HT1080 (cell line): ENCODE data around the gene MAML3. TPM values are rescaled to one million over a fixed set of nuclear protein-coding genes. Genes with fewer than 3 reads are reported as not detected.

ENCODE experiments used
- DNase-seq: peaks from one replicate; pipeline ENCODE4 v3.0.0-alpha.2; 2015; ENCODE audit warnings: low read depth
- total RNA-seq: library from RNA; depleted of rRNA; stranded (reverse); fragments of >200 nt; shearing (Covaris generic); gene quantifications from 2 replicates; pipeline ENCODE4 v1.2.3, GENCODE V29; 2014

MAML3 gene
- total RNA-seq, 1 experiment from 2014 or later = 11.4 TPM

GRCh38 chr4:139736274-139736660, 417.7 kb downstream of the MAML3 start:
- no peak for DNase-seq

- DNase-seq = no peak
These were observed 418.4 kb downstream of the MAML3 start for GRCh38 chr4:139735381-139736273.

- DNase-seq = peak; percentile 25
These were observed 419.1 kb downstream of the MAML3 start for GRCh38 chr4:139734875-139735380.

GRCh38 chr4:139734201-139734874, 419.6 kb downstream of the MAML3 start:
- DNase-seq = no peak

- DNase-seq = no peak
These were observed 420.9 kb downstream of the MAML3 start for GRCh38 chr4:139732991-139733570.

- no peak for DNase-seq
These were observed 425.1 kb downstream of the MAML3 start for GRCh38 chr4:139728840-139729239.

- no peak for DNase-seq
These were observed 425.8 kb downstream of the MAML3 start for GRCh38 chr4:139728146-139728545.

- no peak for DNase-seq
These were observed 427.4 kb downstream of the MAML3 start for GRCh38 chr4:139726615-139727014.

- DNase-seq = no peak
These were observed 428.7 kb downstream of the MAML3 start for GRCh38 chr4:139725236-139725635.

GRCh38 chr4:139721789-139722188, 432.2 kb downstream of the MAML3 start:
- no peak for DNase-seq

- no peak for DNase-seq
These were observed 433.2 kb downstream of the MAML3 start for GRCh38 chr4:139720806-139721205.

GRCh38 chr4:139719381-139720101, 434.4 kb downstream of the MAML3 start:
- DNase-seq = no peak

- DNase-seq = no peak
These were observed 435.2 kb downstream of the MAML3 start for GRCh38 chr4:139718833-139719232.

- no peak for DNase-seq
These were observed 435.6 kb downstream of the MAML3 start for GRCh38 chr4:139718358-139718757.

GRCh38 chr4:139715746-139716391, 438.1 kb downstream of the MAML3 start:
- DNase-seq = no peak

GRCh38 chr4:139712882-139713281, 441.1 kb downstream of the MAML3 start:
- no peak for DNase-seq

- peak; percentile 53 for DNase-seq
These were observed 442.5 kb downstream of the MAML3 start for GRCh38 chr4:139711461-139711860.

- DNase-seq = no peak
These were observed 443.9 kb downstream of the MAML3 start for GRCh38 chr4:139710073-139710472.

GRCh38 chr4:139709660-139710059, 444.3 kb downstream of the MAML3 start:
- no peak for DNase-seq

GRCh38 chr4:139704915-139705485, 449.0 kb downstream of the MAML3 start:
- DNase-seq = peak; percentile 44
